Nephron progenitor cell (in vitro differentiated cells): Measurements from ENCODE around the gene CDHR2.
A peak's percentile ranks its signal among the peaks of the same experiment; 100 is the strongest.

Experiments
- DNase-seq: peaks from one replicate; pipeline ENCODE4 v3.0.0; 2021
- H3K27ac Mint-ChIP-seq: 2 replicates; pipeline ENCODE4 v1.8.0; 2021; ENCODE audit warnings: mild to moderate bottlenecking, moderate library complexity, mixed read lengths
- H3K27me3 Mint-ChIP-seq: 2 replicates; pipeline ENCODE4 v1.8.0; 2021; ENCODE audit warnings: mild to moderate bottlenecking, low read depth, mixed read lengths; ENCODE audit not compliant: poor library complexity
- H3K36me3 Mint-ChIP-seq: 2 replicates; pipeline ENCODE4 v1.8.0; 2021; ENCODE audit warnings: low read depth, mixed read lengths
- H3K4me1 Mint-ChIP-seq: 2 replicates; pipeline ENCODE4 v1.8.0; 2021; ENCODE audit warnings: mixed read lengths
- H3K4me3 Mint-ChIP-seq: 2 replicates; pipeline ENCODE4 v1.8.0; 2021; ENCODE audit warnings: mild to moderate bottlenecking, moderate library complexity, mixed read lengths
- H3K9me3 Mint-ChIP-seq: 2 replicates; pipeline ENCODE4 v1.8.0; 2021; ENCODE audit warnings: mild to moderate bottlenecking, moderate library complexity, mixed read lengths
- TF ChIP-seq, protein P1 (sequence below): fragments of 200-600 bp; sonication (generic); IDR thresholded peaks from 2 replicates; pipeline ENCODE4 v1.5.0; 2021; ENCODE audit warnings: antibody characterized with exemption

The CDHR2 gene

DNA sequence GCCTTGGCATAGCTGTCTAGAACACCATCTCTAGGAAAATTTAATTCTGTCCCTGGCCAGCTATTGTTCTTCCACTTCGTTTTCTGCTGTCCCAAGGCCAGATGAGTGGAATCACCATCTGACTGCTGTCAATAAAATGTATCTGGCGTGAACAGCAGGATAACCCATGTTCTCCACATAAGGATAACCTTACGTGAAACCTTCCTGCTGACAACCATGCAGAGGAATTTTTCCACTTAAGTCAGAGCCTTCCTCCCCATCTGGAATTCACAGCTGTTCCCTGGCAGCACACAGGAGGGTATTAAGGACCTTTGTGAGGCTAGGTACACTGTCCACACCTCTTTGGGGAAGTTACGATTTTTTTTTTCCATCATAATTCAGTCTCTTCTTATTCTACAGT lies 40.5 kb upstream of the CDHR2 start:
- Mint-ChIP-seq H3K27ac (peak overlapping the region; percentile 83), H3K4me3 (no peak overlapping the region), H3K27me3 (no peaks in the 10 kb centered on the region), H3K9me3 (no peaks in the 10 kb centered on the region), H3K36me3 (peaks cover 64% of the 10 kb centered on the region), H3K4me1 (peaks cover 1% of the 10 kb centered on the region)
- DNase-seq = no peak
- TF ChIP-seq, protein P1, sequence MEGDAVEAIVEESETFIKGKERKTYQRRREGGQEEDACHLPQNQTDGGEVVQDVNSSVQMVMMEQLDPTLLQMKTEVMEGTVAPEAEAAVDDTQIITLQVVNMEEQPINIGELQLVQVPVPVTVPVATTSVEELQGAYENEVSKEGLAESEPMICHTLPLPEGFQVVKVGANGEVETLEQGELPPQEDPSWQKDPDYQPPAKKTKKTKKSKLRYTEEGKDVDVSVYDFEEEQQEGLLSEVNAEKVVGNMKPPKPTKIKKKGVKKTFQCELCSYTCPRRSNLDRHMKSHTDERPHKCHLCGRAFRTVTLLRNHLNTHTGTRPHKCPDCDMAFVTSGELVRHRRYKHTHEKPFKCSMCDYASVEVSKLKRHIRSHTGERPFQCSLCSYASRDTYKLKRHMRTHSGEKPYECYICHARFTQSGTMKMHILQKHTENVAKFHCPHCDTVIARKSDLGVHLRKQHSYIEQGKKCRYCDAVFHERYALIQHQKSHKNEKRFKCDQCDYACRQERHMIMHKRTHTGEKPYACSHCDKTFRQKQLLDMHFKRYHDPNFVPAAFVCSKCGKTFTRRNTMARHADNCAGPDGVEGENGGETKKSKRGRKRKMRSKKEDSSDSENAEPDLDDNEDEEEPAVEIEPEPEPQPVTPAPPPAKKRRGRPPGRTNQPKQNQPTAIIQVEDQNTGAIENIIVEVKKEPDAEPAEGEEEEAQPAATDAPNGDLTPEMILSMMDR = no peak

DNA sequence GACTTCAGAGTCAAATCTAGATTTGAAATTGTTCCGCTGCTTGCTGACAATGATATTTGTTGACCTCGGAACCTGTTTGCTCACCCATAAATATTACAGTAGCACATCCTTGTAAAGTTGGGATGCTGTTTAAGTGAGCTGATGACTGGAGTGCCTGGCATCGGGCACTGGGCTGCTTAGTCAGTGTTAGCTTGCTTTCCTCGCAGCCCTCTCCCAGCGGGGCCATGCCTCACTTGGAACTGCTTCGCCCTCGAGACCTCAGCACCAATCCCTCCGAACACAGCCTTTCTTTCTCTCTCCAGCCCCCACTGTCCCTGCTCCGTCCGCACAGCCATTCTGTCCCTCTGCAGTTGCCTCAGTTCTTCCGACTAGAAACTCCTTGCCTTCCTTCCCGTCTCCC lies 35.4 kb upstream of the CDHR2 start:
- Mint-ChIP-seq H3K27ac (peak overlapping the region; percentile 72), H3K4me3 (no peak overlapping the region)
- TF ChIP-seq, protein P1 = no peak

GRCh38 chr5:176514244-176514950 lies 34.7 kb upstream of the CDHR2 start:
- no peaks in the 10 kb centered on the region for H3K9me3 Mint-ChIP-seq
- TF ChIP-seq, protein P1 = no peak
- H3K27ac Mint-ChIP-seq = peak overlapping the region; percentile 72
- H3K27me3 Mint-ChIP-seq = peaks cover 3% of the 10 kb centered on the region
- no peak for DNase-seq
- no peak overlapping the region for H3K4me3 Mint-ChIP-seq
- peaks cover 12% of the 10 kb centered on the region for H3K4me1 Mint-ChIP-seq
- H3K36me3 Mint-ChIP-seq = peaks cover 9% of the 10 kb centered on the region

More for the DNA sequence above, 35.4 kb upstream of the CDHR2 start:
- DNase-seq = no peak
- peaks cover 12% of the 10 kb centered on the region for H3K4me1 Mint-ChIP-seq
- H3K9me3 Mint-ChIP-seq = no peaks in the 10 kb centered on the region
- H3K36me3 Mint-ChIP-seq = peaks cover 15% of the 10 kb centered on the region
- peaks cover 3% of the 10 kb centered on the region for H3K27me3 Mint-ChIP-seq

DNA sequence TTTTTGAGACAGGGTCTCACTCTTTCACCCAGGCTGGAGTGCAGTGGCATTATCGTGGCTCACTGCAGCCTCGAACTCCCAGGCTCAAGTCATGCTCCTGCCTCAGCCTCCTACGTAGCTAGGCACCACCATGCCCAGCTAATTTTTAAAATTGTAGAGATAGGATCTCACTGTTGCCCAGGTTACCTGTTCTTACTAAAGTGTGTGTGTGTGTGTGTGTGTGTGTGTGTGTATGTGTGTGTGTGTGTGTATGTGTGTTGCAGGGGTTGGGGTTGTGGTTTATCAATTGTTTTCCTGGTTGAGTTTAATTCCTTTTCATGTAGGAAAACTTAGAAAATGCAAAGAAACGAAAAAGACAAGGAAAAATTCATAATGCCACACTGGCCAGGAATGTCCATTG lies 33.7 kb upstream of the CDHR2 start:
- Mint-ChIP-seq H3K9me3 (no peaks in the 10 kb centered on the region), H3K4me3 (no peak overlapping the region), H3K36me3 (no peaks in the 10 kb centered on the region), H3K27me3 (peaks cover 3% of the 10 kb centered on the region), H3K27ac (no peak overlapping the region), H3K4me1 (peaks cover 12% of the 10 kb centered on the region)
- DNase-seq = no peak
- TF ChIP-seq, protein P1 = no peak

DNA sequence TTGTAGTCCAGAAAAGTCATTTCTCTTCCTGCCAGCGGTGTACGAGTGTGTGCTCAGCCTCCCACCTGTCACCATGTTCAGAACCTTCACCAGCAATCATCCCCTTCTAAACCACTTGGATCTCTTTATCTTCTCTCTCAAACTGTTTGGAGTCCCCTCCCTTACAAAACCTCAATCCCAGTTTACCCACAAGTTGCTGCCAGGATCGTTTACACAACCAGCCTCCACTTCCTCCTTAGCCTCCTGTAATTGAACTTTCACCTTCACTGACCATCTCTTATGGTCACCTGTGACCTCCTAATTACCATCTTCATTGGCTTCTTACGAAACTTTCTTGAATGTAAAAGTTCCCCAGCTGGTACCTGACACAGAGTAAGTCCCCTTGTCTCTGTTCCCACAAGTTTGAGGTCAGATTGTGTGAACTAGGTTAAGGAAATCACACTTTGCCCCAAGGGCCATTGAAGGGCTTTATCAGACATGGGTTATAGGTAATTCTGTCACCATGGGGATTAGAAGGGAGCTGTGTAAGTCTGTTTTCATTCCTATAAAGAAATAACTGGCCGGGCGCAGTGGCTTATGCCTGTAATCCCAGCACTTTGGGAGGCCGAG lies 32.0 kb upstream of the CDHR2 start:
- H3K4me3 Mint-ChIP-seq = no peak overlapping the region
- TF ChIP-seq, protein P1 = no peak
- no peaks in the 10 kb centered on the region for H3K9me3 Mint-ChIP-seq
- peaks cover 3% of the 10 kb centered on the region for H3K27me3 Mint-ChIP-seq
- H3K36me3 Mint-ChIP-seq = no peaks in the 10 kb centered on the region
- H3K4me1 Mint-ChIP-seq = peaks cover 12% of the 10 kb centered on the region
- H3K27ac Mint-ChIP-seq = no peak overlapping the region
- DNase-seq = no peak
